Measurements from ENCODE around the gene COL17A1.

Gene COL17A1

DNA sequence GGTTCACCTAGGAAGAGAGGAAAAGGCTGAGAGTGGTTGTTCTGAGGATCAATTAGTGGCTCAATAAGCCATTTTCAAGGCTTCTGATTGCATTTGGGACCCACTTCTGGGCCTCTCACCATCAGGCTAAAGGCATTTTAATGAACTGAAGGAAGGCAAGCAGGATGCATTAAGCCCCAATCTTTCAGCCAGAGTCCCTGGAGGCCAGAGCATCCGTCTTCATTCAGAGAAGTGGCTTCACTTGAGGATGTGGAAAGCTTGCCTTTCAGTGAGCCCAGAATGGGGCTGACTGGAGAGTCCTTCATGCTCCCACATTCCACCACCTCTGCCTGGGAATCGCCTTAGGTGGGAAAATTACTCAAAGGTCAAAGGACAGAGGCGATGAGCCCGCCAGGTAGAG, 41.8 kb downstream of the COL17A1 start:
- Histone ChIP-seq H3K23ac (ENCODE audit: low read length) (no peak overlapping the region), H3K36me3 (ENCODE audit: control insufficient read depth in 1 of 2, insufficient read depth in 2 of 2, low read length in 2 of 2) (no peaks in the 10 kb centered on the region), H4K91ac (ENCODE audit: low read depth, low read length) (no peak overlapping the region), H2BK120ac (ENCODE audit: insufficient read depth, low read length, poor library complexity) (no peak overlapping the region), H3K79me1 (ENCODE audit: low read length) (no peaks in the 10 kb centered on the region), H3K9me3 (ENCODE audit: insufficient read depth, low read depth, low read length) (no peaks in the 10 kb centered on the region), H2BK12ac (ENCODE audit: low read length) (no peak overlapping the region), H3K4me2 (ENCODE audit: low read length) (no peak overlapping the region), H3K79me2 (ENCODE audit: control insufficient read depth, insufficient read depth, low read length, poor library complexity) (no peaks in the 10 kb centered on the region), H3K18ac (ENCODE audit: low read length) (no peak overlapping the region), H2BK5ac (ENCODE audit: low read depth, low read length, poor library complexity) (no peak overlapping the region), H3K4me1 (ENCODE audit: control insufficient read depth in 1 of 2, insufficient read depth in 2 of 2, low read length in 2 of 2) (no peaks in the 10 kb centered on the region), H2AFZ (ENCODE audit: insufficient read depth, low read length, poor library complexity) (no peak overlapping the region), H3K9ac (ENCODE audit: low read length) (no peak overlapping the region), H4K8ac (ENCODE audit: low read depth, low read length) (no peak overlapping the region), H3K4ac (ENCODE audit: low read depth, low read length) (no peak overlapping the region), H4K12ac (ENCODE audit: low read depth, low read length) (no peak overlapping the region), H2AK5ac (ENCODE audit: low read length) (no peak overlapping the region), H3K27ac (ENCODE audit: low read depth, low read length) (no peak overlapping the region), H3K27me3 (ENCODE audit: insufficient read depth, low read length) (no peaks in the 10 kb centered on the region), H3K4me3 (ENCODE audit: low read depth, low read length) (no peak overlapping the region), H3K14ac (ENCODE audit: low read length) (no peak overlapping the region)
- WGBS (ENCODE audit: extremely low coverage, insufficient coverage, insufficient read length) = no CpG with 5 or more reads among the region's 4 CpGs
- no peak for DNase-seq

DNA sequence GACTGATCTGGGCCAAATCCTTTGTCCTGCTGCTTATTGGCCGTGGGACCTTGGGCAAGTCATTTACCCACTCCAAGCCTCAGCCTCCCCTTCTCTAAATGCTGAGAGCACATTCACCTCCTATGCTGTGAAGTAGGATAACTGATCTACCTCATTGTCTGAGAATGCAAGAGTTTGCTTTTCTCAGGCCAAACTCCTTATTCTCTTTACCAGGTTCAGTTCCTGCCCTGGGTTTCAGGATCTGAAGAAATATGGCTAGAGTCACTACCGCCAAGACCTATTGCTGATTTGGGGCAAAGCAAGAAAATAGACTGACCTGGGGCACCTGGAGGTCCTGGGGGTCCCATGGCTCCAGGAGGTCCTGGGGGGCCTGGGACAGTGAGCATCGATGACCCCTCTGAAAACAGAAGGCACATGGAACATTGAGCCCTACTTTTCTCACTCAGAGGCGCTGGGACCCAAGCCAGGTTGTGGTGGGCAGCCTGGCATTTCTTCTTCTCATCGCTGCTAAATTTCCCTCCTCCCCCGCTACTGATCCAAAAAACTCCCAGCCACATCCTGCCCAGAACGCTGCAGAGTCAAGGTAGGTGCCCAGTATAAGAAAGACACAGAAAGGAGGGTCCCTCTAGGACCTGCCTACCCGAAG, 42.4 kb downstream of the COL17A1 start:
- H3K9me3 ChIP-seq (ENCODE audit: insufficient read depth, low read depth, low read length) = no peaks in the 10 kb centered on the region
- H3K18ac ChIP-seq (ENCODE audit: low read length) = no peak overlapping the region
- H2BK12ac ChIP-seq (ENCODE audit: low read length) = no peak overlapping the region
- no peak overlapping the region for H3K9ac ChIP-seq (ENCODE audit: low read length)
- whole genome bisulfite sequencing (ENCODE audit: extremely low coverage, insufficient coverage, insufficient read length) = no CpG with 5 or more reads among the region's 8 CpGs
- no peak overlapping the region for H4K91ac ChIP-seq (ENCODE audit: low read depth, low read length)
- H3K14ac ChIP-seq (ENCODE audit: low read length) = no peak overlapping the region
- H3K4ac ChIP-seq (ENCODE audit: low read depth, low read length) = no peak overlapping the region
- no peak overlapping the region for H3K4me3 ChIP-seq (ENCODE audit: low read depth, low read length)
- no peaks in the 10 kb centered on the region for H3K4me1 ChIP-seq (ENCODE audit: control insufficient read depth in 1 of 2, insufficient read depth in 2 of 2, low read length in 2 of 2)
- H2AK5ac ChIP-seq (ENCODE audit: low read length) = no peak overlapping the region
- no peaks in the 10 kb centered on the region for H3K27me3 ChIP-seq (ENCODE audit: insufficient read depth, low read length)
- H3K79me2 ChIP-seq (ENCODE audit: control insufficient read depth, insufficient read depth, low read length, poor library complexity) = no peaks in the 10 kb centered on the region
- H2BK120ac ChIP-seq (ENCODE audit: insufficient read depth, low read length, poor library complexity) = no peak overlapping the region
- no peak overlapping the region for H3K4me2 ChIP-seq (ENCODE audit: low read length)
- no peaks in the 10 kb centered on the region for H3K36me3 ChIP-seq (ENCODE audit: control insufficient read depth in 1 of 2, insufficient read depth in 2 of 2, low read length in 2 of 2)
- no peak overlapping the region for H2BK5ac ChIP-seq (ENCODE audit: low read depth, low read length, poor library complexity)
- H3K79me1 ChIP-seq (ENCODE audit: low read length) = no peaks in the 10 kb centered on the region
- no peak overlapping the region for H4K12ac ChIP-seq (ENCODE audit: low read depth, low read length)
- H4K8ac ChIP-seq (ENCODE audit: low read depth, low read length) = no peak overlapping the region
- no peak overlapping the region for H3K23ac ChIP-seq (ENCODE audit: low read length)
- DNase-seq = no peak
- no peak overlapping the region for H2AFZ ChIP-seq (ENCODE audit: insufficient read depth, low read length, poor library complexity)
- no peak overlapping the region for H3K27ac ChIP-seq (ENCODE audit: low read depth, low read length)

DNA sequence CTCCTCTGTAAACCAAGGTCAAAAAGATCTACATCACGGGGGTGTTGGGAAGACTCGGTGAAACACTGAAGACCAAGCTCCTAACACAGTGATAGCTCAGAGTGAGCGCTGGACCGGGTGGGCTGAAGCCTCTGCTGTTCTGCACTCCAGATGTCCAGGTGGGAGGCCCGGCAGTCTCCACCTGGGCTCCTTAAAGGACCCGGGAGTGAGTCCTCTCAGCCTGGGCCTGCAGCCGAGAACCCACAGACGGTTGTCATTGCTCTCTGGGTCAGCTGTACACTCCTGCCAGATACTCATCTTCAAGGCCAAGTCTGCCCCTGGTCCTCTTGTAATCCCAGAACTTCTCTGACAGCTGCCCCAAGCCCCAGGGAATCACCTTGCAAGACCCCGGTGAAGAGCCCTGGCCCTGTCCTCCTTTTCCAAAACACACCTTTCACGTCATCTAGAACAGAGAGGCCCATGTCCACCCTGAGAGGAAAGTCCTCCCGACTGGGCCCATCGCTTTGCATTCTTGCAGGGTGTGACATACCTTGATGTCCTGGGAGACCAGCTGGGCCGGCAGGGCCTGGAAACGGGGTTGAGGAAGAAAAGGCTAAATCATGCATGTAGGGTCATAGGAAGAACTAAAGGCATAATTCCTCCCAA, 43.7 kb downstream of the COL17A1 start:
- Histone ChIP-seq H3K4ac (ENCODE audit: low read depth, low read length) (no peak overlapping the region), H3K79me2 (ENCODE audit: control insufficient read depth, insufficient read depth, low read length, poor library complexity) (no peaks in the 10 kb centered on the region), H4K8ac (ENCODE audit: low read depth, low read length) (no peak overlapping the region), H2BK12ac (ENCODE audit: low read length) (no peak overlapping the region), H2BK120ac (ENCODE audit: insufficient read depth, low read length, poor library complexity) (no peak overlapping the region), H3K14ac (ENCODE audit: low read length) (no peak overlapping the region), H3K9me3 (ENCODE audit: insufficient read depth, low read depth, low read length) (no peaks in the 10 kb centered on the region), H2AFZ (ENCODE audit: insufficient read depth, low read length, poor library complexity) (no peak overlapping the region), H2BK5ac (ENCODE audit: low read depth, low read length, poor library complexity) (no peak overlapping the region), H4K91ac (ENCODE audit: low read depth, low read length) (no peak overlapping the region), H3K4me2 (ENCODE audit: low read length) (no peak overlapping the region), H3K36me3 (ENCODE audit: control insufficient read depth in 1 of 2, insufficient read depth in 2 of 2, low read length in 2 of 2) (no peaks in the 10 kb centered on the region), H3K79me1 (ENCODE audit: low read length) (no peaks in the 10 kb centered on the region), H3K4me1 (ENCODE audit: control insufficient read depth in 1 of 2, insufficient read depth in 2 of 2, low read length in 2 of 2) (no peaks in the 10 kb centered on the region), H3K18ac (ENCODE audit: low read length) (no peak overlapping the region), H3K27me3 (ENCODE audit: insufficient read depth, low read length) (no peaks in the 10 kb centered on the region), H4K12ac (ENCODE audit: low read depth, low read length) (no peak overlapping the region), H2AK5ac (ENCODE audit: low read length) (no peak overlapping the region), H3K9ac (ENCODE audit: low read length) (no peak overlapping the region), H3K23ac (ENCODE audit: low read length) (no peak overlapping the region), H3K27ac (ENCODE audit: low read depth, low read length) (no peak overlapping the region), H3K4me3 (ENCODE audit: low read depth, low read length) (no peak overlapping the region)
- DNase-seq = no peak
- no CpG with 5 or more reads among the region's 14 CpGs for WGBS (ENCODE audit: extremely low coverage, insufficient coverage, insufficient read length)

DNA sequence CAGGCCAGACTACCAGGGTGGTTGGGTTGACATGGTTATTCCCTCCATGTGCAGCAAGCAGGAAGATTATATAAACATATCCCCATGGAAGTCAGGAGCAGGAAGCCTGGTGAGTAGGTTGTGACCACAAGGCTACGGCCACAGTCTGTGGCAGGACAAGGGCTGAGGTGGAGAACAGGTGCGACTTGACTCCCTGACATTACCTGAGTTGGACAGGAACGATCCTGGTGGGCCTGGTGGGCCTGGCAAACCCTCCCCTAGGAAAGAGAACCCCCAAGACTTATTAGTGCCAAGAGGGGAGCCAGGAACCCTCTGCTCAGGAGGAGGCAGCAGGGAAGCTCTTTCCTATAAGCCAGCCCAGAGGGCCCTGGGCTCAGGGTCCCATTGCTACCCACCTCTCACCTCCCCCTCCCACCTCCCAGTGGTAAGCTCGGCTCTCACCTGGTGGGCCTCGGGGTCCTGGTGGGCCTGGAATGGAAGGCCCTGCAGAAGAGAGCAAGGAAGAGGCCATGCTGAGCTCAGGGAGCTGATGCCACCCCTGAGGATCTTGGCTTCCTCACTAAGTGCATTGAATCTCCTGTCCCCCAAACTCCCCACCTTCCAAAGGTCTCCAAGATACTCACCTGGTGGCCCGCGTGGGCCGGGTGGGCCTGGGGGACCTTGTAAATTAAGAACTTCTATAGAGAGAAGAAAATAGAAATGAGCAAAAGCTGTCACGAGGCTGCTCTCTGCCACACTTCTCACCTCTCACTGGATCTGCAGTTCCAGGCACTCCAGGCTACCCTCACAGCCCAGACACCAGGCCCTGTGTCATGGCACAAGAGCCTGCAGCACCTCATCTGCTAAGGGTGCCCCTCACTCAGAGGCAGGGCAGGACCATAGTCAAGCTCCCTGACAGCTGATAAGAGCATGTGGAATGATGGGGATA, 44.6 kb downstream of the COL17A1 start:
- no peak overlapping the region for H3K4ac ChIP-seq (ENCODE audit: low read depth, low read length)
- WGBS (ENCODE audit: extremely low coverage, insufficient coverage, insufficient read length) = no CpG with 5 or more reads among the region's 9 CpGs
- H3K23ac ChIP-seq (ENCODE audit: low read length) = no peak overlapping the region
- no peak overlapping the region for H2BK12ac ChIP-seq (ENCODE audit: low read length)
- no peak overlapping the region for H3K4me3 ChIP-seq (ENCODE audit: low read depth, low read length)
- H3K36me3 ChIP-seq (ENCODE audit: control insufficient read depth in 1 of 2, insufficient read depth in 2 of 2, low read length in 2 of 2) = no peaks in the 10 kb centered on the region
- H4K91ac ChIP-seq (ENCODE audit: low read depth, low read length) = no peak overlapping the region
- no peaks in the 10 kb centered on the region for H3K27me3 ChIP-seq (ENCODE audit: insufficient read depth, low read length)
- H2BK5ac ChIP-seq (ENCODE audit: low read depth, low read length, poor library complexity) = no peak overlapping the region
- H4K12ac ChIP-seq (ENCODE audit: low read depth, low read length) = no peak overlapping the region
- no peak overlapping the region for H3K27ac ChIP-seq (ENCODE audit: low read depth, low read length)
- H3K4me2 ChIP-seq (ENCODE audit: low read length) = no peak overlapping the region
- no peak overlapping the region for H2AFZ ChIP-seq (ENCODE audit: insufficient read depth, low read length, poor library complexity)
- no peaks in the 10 kb centered on the region for H3K79me1 ChIP-seq (ENCODE audit: low read length)
- no peaks in the 10 kb centered on the region for H3K79me2 ChIP-seq (ENCODE audit: control insufficient read depth, insufficient read depth, low read length, poor library complexity)
- H3K18ac ChIP-seq (ENCODE audit: low read length) = no peak overlapping the region
- no peak overlapping the region for H3K9ac ChIP-seq (ENCODE audit: low read length)
- H2BK120ac ChIP-seq (ENCODE audit: insufficient read depth, low read length, poor library complexity) = no peak overlapping the region
- H3K14ac ChIP-seq (ENCODE audit: low read length) = no peak overlapping the region
- H3K9me3 ChIP-seq (ENCODE audit: insufficient read depth, low read depth, low read length) = no peaks in the 10 kb centered on the region
- no peak overlapping the region for H4K8ac ChIP-seq (ENCODE audit: low read depth, low read length)
- no peak for DNase-seq
- H2AK5ac ChIP-seq (ENCODE audit: low read length) = no peak overlapping the region
- no peaks in the 10 kb centered on the region for H3K4me1 ChIP-seq (ENCODE audit: control insufficient read depth in 1 of 2, insufficient read depth in 2 of 2, low read length in 2 of 2)
